22Rv1 (cell line): ENCODE data around the gene AQP1.

Source experiments
- H3K27ac ChIP-seq: fragments of 450-650 bp; 2 replicates; pipeline ENCODE4 v1.5.1; 2017
- ZFX ChIP-seq: fragments of 450-650 bp; IDR thresholded peaks from 2 replicates; pipeline ENCODE4 v1.6.1; 2017; ENCODE audit warnings: antibody characterized with exemption, borderline replicate concordance
- TF ChIP-seq, protein P1 (sequence below): fragments of 450-650 bp; IDR thresholded peaks from 2 replicates; pipeline ENCODE4 v1.5.1; 2017; ENCODE audit warnings: mild to moderate bottlenecking

The AQP1 gene

DNA sequence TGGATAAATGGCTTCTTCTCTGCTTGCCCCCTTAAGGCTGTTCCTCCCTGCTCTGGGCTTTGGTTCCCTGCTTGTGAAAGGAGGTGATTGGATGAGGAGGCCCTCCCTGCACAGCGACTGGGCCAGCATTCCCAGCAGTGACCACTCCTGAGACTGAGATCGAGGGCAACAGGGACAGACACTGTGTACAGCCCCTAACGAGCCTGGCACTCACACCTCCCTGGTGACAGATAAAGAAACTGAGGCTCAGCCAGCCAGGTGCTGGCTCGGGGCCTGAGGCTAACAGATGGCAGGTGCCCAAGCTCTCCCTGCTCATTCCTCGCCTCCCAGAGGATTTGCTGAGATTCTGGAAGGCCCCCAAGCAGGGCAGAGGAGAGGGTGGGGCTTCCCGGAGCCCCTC, 12.0 kb upstream of the AQP1 start:
- no peak overlapping the region for H3K27ac ChIP-seq
- TF ChIP-seq ZFX = no peak
- TF ChIP-seq, protein P1, sequence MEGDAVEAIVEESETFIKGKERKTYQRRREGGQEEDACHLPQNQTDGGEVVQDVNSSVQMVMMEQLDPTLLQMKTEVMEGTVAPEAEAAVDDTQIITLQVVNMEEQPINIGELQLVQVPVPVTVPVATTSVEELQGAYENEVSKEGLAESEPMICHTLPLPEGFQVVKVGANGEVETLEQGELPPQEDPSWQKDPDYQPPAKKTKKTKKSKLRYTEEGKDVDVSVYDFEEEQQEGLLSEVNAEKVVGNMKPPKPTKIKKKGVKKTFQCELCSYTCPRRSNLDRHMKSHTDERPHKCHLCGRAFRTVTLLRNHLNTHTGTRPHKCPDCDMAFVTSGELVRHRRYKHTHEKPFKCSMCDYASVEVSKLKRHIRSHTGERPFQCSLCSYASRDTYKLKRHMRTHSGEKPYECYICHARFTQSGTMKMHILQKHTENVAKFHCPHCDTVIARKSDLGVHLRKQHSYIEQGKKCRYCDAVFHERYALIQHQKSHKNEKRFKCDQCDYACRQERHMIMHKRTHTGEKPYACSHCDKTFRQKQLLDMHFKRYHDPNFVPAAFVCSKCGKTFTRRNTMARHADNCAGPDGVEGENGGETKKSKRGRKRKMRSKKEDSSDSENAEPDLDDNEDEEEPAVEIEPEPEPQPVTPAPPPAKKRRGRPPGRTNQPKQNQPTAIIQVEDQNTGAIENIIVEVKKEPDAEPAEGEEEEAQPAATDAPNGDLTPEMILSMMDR = no peak

- TF ChIP-seq, protein P1 = no peak
- no peak for TF ChIP-seq ZFX
- no peak overlapping the region for H3K27ac ChIP-seq
Measured at GRCh38 chr7:30900053-30900452, 11.6 kb upstream of the AQP1 start.

GRCh38 chr7:30900803-30901362, 10.8 kb upstream of the AQP1 start:
- H3K27ac ChIP-seq = no peak overlapping the region
- TF ChIP-seq, protein P1 = no peak

DNA sequence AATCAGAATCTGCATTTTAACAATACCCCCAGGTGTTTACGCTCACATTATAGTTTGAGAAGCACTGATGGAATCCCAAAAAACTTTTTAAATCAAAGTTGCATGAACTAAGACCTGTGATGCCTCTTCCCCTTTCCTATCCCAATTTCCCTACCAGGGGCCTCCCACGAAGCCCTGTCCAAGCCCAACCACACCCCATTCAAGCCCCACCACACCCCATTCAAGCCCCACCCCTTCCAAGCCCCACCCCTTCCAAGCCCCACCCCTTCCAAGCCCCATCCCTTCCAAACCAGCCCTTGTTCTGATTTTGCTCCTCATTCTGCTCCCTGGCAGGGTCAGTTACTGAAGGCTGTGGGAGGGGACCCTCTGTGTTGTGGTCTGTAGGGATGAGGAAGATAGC, 9.8 kb upstream of the AQP1 start:
- no peak overlapping the region for H3K27ac ChIP-seq
- TF ChIP-seq, protein P1 = no peak
- TF ChIP-seq ZFX = no peak

DNA sequence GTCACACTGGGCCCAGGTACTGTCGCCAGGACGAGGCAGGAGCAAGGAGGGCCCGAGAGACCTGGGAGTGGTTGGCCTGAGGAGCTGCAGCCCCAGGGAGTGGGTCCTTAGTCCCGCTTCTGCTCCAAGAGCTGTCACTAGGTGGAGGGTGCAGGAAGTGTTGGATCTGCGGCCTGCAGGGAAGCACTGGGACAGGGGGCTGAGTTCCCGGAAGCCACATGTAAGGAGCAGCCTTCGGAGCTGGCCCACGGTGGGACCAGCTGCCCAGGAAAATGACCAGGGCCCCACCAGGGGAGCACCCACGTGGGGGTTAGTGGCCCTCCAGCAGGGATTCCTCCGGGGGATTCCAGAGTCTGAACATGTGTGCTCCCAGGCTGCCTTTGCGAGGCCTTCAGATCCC, 9.2 kb upstream of the AQP1 start:
- H3K27ac ChIP-seq = no peak overlapping the region
- TF ChIP-seq, protein P1 = no peak
- TF ChIP-seq ZFX = no peak

DNA sequence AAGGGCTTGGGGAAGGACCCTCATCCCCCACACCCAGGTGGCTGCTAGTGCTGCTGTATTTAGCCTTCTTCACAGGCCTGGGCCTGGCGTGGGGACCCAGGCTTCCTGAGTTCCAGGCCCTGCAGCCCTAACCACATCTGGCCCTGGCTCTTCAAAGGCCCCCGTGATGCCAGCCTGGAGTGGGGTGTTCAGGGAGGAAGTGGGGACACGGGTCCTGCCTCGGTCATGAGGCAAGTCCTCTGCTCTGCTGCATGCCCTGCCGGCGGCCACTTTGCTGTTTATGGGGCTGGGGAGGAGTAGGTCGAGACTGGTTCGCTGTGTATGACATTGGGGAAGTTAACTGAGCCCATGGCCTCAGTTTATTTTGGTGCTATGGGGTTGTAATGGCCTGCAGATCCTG, 8.5 kb upstream of the AQP1 start:
- H3K27ac ChIP-seq = no peak overlapping the region
- TF ChIP-seq, protein P1 = no peak
- no peak for TF ChIP-seq ZFX

GRCh38 chr7:30904561-30904960, 7.1 kb upstream of the AQP1 start:
- TF ChIP-seq, protein P1 = no peak
- TF ChIP-seq ZFX = no peak
- no peak overlapping the region for H3K27ac ChIP-seq
